BE2C (cell line): ENCODE measurements around the gene CPEB3.
A peak's percentile ranks its signal among the peaks of the same experiment; 100 is the strongest.
"Not testable (repeated sequence)": the region's sequence is repeated elsewhere in the genome, so short reads cannot be mapped to it uniquely, and the experiment has no call there.

ENCODE experiments used
- DNase-seq: peaks from one replicate; pipeline ENCODE4 v3.0.0-alpha.2; 2020
- H3K27me3 ChIP-seq: fragments of 250-450 bp; sonication (Bioruptor Pico); 2 replicates; pipeline ENCODE4 v1.5.1; 2020; ENCODE audit warnings: mild to moderate bottlenecking
- H3K36me3 ChIP-seq: fragments of 250-450 bp; sonication (Bioruptor Pico); 2 replicates; pipeline ENCODE4 v1.5.1; 2020; ENCODE audit warnings: mild to moderate bottlenecking
- H3K4me1 ChIP-seq: fragments of 250-450 bp; sonication (Bioruptor Pico); 2 replicates; pipeline ENCODE4 v1.5.1; 2020
- H3K4me3 ChIP-seq: 2 replicates; pipeline ENCODE4 v1.5.1; 2011; ENCODE audit warnings: low read depth, low read length
- H3K9me3 ChIP-seq: fragments of 250-450 bp; sonication (Bioruptor Pico); 2 replicates; pipeline ENCODE4 v1.5.1; 2020
- TF ChIP-seq, protein P1 (sequence below): IDR thresholded peaks from 2 replicates; pipeline ENCODE4 v1.5.1; 2012; ENCODE audit warnings: mild to moderate bottlenecking, low read depth, low read length

CPEB3 gene

DNA sequence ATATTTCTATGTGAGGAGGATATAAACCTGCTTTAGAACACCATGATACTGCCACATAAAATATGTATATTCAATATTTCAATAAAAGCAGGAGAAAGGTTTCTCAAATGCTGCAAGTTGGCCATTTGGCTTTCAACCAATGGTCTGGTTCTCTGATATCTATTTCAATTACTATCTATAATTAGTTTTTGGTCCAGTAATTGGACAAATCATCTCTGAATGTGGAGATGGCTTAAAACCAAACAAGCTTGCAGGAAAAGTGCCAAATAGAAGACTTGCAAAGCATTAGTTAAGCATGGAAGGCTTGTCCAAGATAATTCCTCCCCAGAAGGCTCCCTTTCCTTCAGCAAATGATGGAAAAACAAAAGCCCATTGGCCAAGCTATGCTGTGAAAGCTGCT is 140.1 kb downstream of the CPEB3 start:
- TF ChIP-seq, protein P1, sequence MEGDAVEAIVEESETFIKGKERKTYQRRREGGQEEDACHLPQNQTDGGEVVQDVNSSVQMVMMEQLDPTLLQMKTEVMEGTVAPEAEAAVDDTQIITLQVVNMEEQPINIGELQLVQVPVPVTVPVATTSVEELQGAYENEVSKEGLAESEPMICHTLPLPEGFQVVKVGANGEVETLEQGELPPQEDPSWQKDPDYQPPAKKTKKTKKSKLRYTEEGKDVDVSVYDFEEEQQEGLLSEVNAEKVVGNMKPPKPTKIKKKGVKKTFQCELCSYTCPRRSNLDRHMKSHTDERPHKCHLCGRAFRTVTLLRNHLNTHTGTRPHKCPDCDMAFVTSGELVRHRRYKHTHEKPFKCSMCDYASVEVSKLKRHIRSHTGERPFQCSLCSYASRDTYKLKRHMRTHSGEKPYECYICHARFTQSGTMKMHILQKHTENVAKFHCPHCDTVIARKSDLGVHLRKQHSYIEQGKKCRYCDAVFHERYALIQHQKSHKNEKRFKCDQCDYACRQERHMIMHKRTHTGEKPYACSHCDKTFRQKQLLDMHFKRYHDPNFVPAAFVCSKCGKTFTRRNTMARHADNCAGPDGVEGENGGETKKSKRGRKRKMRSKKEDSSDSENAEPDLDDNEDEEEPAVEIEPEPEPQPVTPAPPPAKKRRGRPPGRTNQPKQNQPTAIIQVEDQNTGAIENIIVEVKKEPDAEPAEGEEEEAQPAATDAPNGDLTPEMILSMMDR: no peak
- H3K9me3 ChIP-seq: no peaks in the 10 kb centered on the region
- peaks cover 10% of the 10 kb centered on the region for H3K4me1 ChIP-seq
- H3K36me3 ChIP-seq: no peaks in the 10 kb centered on the region
- peak; percentile 29 for DNase-seq
- H3K27me3 ChIP-seq: peaks cover 17% of the 10 kb centered on the region; the same call in 1 of the 2 replicates
- no peak overlapping the region for H3K4me3 ChIP-seq

DNA sequence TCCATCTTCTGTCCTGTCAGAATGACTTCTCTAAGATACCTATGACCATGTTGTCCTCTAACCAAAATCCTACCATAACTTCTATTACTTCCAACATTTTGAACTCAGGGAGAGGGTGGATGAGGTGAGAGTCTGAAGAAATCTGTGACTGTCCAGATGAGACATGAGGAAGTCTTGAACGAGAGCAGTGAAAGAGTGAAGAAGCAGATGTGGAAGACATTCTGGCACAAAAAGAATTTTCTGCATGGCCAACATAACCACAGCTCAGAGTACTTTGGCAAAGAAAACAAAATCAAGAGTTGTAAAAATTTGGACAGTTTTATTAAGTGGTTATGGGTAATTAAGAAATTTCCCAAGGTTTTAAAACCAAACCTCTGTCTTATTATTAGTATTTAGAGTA is 141.6 kb downstream of the CPEB3 start:
- Histone ChIP-seq H3K4me3 (no peak overlapping the region), H3K4me1 (peaks cover 10% of the 10 kb centered on the region), H3K36me3 (no peaks in the 10 kb centered on the region), H3K9me3 (no peaks in the 10 kb centered on the region), H3K27me3 (peaks cover 17% of the 10 kb centered on the region; the same call in 1 of the 2 replicates)
- TF ChIP-seq, protein P1: no peak
- DNase-seq: no peak

GRCh38 chr10:92146781-92147180 is 144.1 kb downstream of the CPEB3 start:
- TF ChIP-seq, protein P1: no peak
- H3K4me3 ChIP-seq: no peak overlapping the region
- no peaks in the 10 kb centered on the region for H3K9me3 ChIP-seq
- H3K4me1 ChIP-seq: peaks cover 9% of the 10 kb centered on the region
- no peaks in the 10 kb centered on the region for H3K36me3 ChIP-seq
- DNase-seq: no peak
- H3K27me3 ChIP-seq: peaks cover 13% of the 10 kb centered on the region; the same call in 1 of the 2 replicates

GRCh38 chr10:92146107-92146506 is 144.8 kb downstream of the CPEB3 start:
- H3K36me3 ChIP-seq: no peaks in the 10 kb centered on the region
- DNase-seq: no peak
- TF ChIP-seq, protein P1: no peak
- peaks cover 13% of the 10 kb centered on the region; the same call in 1 of the 2 replicates for H3K27me3 ChIP-seq
- no peaks in the 10 kb centered on the region for H3K9me3 ChIP-seq
- H3K4me1 ChIP-seq: peaks cover 2% of the 10 kb centered on the region
- H3K4me3 ChIP-seq: no peak overlapping the region

GRCh38 chr10:92142949-92143348 is 147.9 kb downstream of the CPEB3 start:
- TF ChIP-seq, protein P1: no peak
- H3K4me1 ChIP-seq: no peaks in the 10 kb centered on the region
- peaks cover under 1% of the 10 kb centered on the region; the same call in 1 of the 2 replicates for H3K27me3 ChIP-seq
- no peak overlapping the region for H3K4me3 ChIP-seq
- no peaks in the 10 kb centered on the region for H3K9me3 ChIP-seq
- no peak for DNase-seq
- H3K36me3 ChIP-seq: no peaks in the 10 kb centered on the region

GRCh38 chr10:92142512-92142911 is 148.4 kb downstream of the CPEB3 start:
- DNase-seq: no peak
- Histone ChIP-seq H3K4me3 (no peak overlapping the region), H3K27me3 (no peaks in the 10 kb centered on the region), H3K9me3 (no peaks in the 10 kb centered on the region), H3K36me3 (no peaks in the 10 kb centered on the region), H3K4me1 (no peaks in the 10 kb centered on the region)
- TF ChIP-seq, protein P1: 0 out of 2 replicates have a peak, but pooled peaks have one; percentile 4

DNA sequence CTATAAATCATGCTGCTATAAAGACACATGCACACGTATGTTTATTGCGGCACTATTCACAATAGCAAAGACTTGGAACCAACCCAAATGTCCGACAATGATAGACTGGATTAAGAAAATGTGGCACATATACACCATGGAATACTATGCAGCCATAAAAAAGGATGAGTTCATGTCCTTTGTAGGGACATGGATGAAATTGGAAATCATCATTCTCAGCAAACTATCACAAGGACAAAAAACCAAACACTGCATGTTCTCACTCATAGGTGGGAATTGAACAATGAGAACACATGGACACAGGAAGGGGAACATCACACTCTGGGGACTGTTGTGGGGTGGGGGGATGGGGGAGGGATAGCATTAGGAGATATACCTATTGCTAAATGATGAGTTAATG is 149.7 kb downstream of the CPEB3 start:
- not testable (repeated sequence) for H3K4me3 ChIP-seq, H3K27me3 ChIP-seq, DNase-seq, H3K4me1 ChIP-seq, H3K9me3 ChIP-seq, H3K36me3 ChIP-seq

- not testable (repeated sequence) for DNase-seq, H3K4me1 ChIP-seq, H3K9me3 ChIP-seq, H3K4me3 ChIP-seq, H3K27me3 ChIP-seq, H3K36me3 ChIP-seq
Observed at GRCh38 chr10:92134049-92134448, 156.8 kb downstream of the CPEB3 start.
